DMS 273 (cell line): Measurements from ENCODE around the gene C6orf89.
A peak's percentile ranks its signal among the peaks of the same experiment; 100 is the strongest.

Experiments
- DNase-seq: peaks from one replicate; lab custom pipeline; 2025; ENCODE audit not compliant: unreplicated experiment; lab: John Stamatoyannopoulos, UW

The C6orf89 gene

GRCh38 chr6:36885461-36886401 lies at the start of gene C6orf89:
Gene C6orf89, plus strand, starts transcription at chr6:36885952. Its CDS starts 13,493 bp downstream, at chr6:36899445.
- peak; percentile 100 for DNase-seq

GRCh38 chr6:36836111-36837021 lies 49.4 kb upstream of the C6orf89 start:
- DNase-seq, result peak; percentile 33

- DNase-seq, result no peak
These were observed 48.8 kb upstream of the C6orf89 start for GRCh38 chr6:36837022-36837339.

GRCh38 chr6:36837686-36838085 lies 48.1 kb upstream of the C6orf89 start:
- DNase-seq, result no peak

- DNase-seq, result peak; percentile 53
These were observed 46.6 kb upstream of the C6orf89 start, which contains the start of gene CPNE5 for GRCh38 chr6:36838896-36839748. Gene CPNE5, minus strand, starts transcription at chr6:36839444. Its CDS starts 67 bp downstream, at chr6:36839377.

GRCh38 chr6:36839749-36840431 lies 45.9 kb upstream of the C6orf89 start:
- peak; percentile 83 for DNase-seq

GRCh38 chr6:36840432-36841403 lies 45.0 kb upstream of the C6orf89 start:
- DNase-seq, result peak; percentile 52

- no peak for DNase-seq
These were observed 44.0 kb upstream of the C6orf89 start for GRCh38 chr6:36841756-36842155.

- DNase-seq, result no peak
These were observed 42.6 kb upstream of the C6orf89 start for GRCh38 chr6:36843170-36843569.

GRCh38 chr6:36844232-36845170 lies 41.3 kb upstream of the C6orf89 start:
- DNase-seq, result no peak

GRCh38 chr6:36845233-36845632 lies 40.5 kb upstream of the C6orf89 start:
- DNase-seq, result no peak

- DNase-seq, result no peak
These were observed 38.6 kb upstream of the C6orf89 start for GRCh38 chr6:36847152-36847551.

- DNase-seq, result no peak
These were observed 37.8 kb upstream of the C6orf89 start for GRCh38 chr6:36847991-36848390.

GRCh38 chr6:36848658-36849441 lies 36.9 kb upstream of the C6orf89 start:
- peak; percentile 31 for DNase-seq

- DNase-seq, result no peak
These were observed 35.7 kb upstream of the C6orf89 start for GRCh38 chr6:36850021-36850420.

GRCh38 chr6:36851149-36851614 lies 34.6 kb upstream of the C6orf89 start:
- DNase-seq, result peak; percentile 87

GRCh38 chr6:36851626-36852025 lies 34.1 kb upstream of the C6orf89 start:
- DNase-seq, result no peak
